ENCODE data around the gene ANGEL2. TPM values are rescaled to one million over a fixed set of nuclear protein-coding genes. Genes with fewer than 3 reads are reported as not detected.
"Not testable (repeated sequence)": the region's sequence is repeated elsewhere in the genome, so short reads cannot be mapped to it uniquely, and the experiment has no call there.

Gene ANGEL2
- total and polyA plus RNA-seq, 12 donors: 17.7 to 47.3 (median 27.6) TPM

- H3K4me1 ChIP-seq (replicated peaks in 1 of 2): no peaks in the 10 kb centered on the region
- WGBS, 4 donors: 79 to 89% (median 81%) methylated on average over 8 of the region's 8 CpGs
- H3K36me3 ChIP-seq (replicated peaks in 1 of 2): no peaks in the 10 kb centered on the region
- no peaks in the 10 kb centered on the region for H3K9me3 ChIP-seq (replicated peaks in 1 of 3)
- intact Hi-C loops (cut with DNase I): no loop called here
- no peak overlapping the region for H3K27ac ChIP-seq
- H3K4me3 ChIP-seq: no peak overlapping the region
- no peak for DNase-seq
- H3K27me3 ChIP-seq: peaks cover 13% of the 10 kb centered on the region
- no peak for TF ChIP-seq POLR2A (IDR thresholded peaks at IDR 0.05)
- peak in 5 of 6 experiments; percentile 20 to 49 (median 40) for TF ChIP-seq CTCF (IDR thresholded peaks at IDR 0.05)
These were observed 47.9 kb downstream of the ANGEL2 start for GRCh38 chr1:212967801-212968200.

- TF ChIP-seq CTCF (IDR thresholded peaks at IDR 0.05) (no peak), POLR2A (IDR thresholded peaks at IDR 0.05) (no peak)
- intact Hi-C loops (cut with DNase I): no loop called here
- DNase-seq: no peak
- Histone ChIP-seq H3K4me1 (replicated peaks in 1 of 2) (no peaks in the 10 kb centered on the region), H3K27ac (no peak overlapping the region), H3K9me3 (replicated peaks in 1 of 3) (no peaks in the 10 kb centered on the region), H3K27me3 (peaks cover 10% of the 10 kb centered on the region), H3K36me3 (replicated peaks in 1 of 2) (no peaks in the 10 kb centered on the region), H3K4me3 (no peak overlapping the region)
- WGBS, 4 donors: 75 to 89% (median 83%) methylated on average over 5 of the region's 5 CpGs
These were observed 49.1 kb downstream of the ANGEL2 start for GRCh38 chr1:212966616-212967015.

- WGBS, 4 donors: 96 to 100% (median 98%) methylated on average over 1 of the region's 1 CpG
- DNase-seq; H3K36me3 ChIP-seq (replicated peaks in 1 of 2); H3K4me1 ChIP-seq (replicated peaks in 1 of 2); intact Hi-C loops (cut with DNase I); H3K4me3 ChIP-seq; H3K27me3 ChIP-seq; H3K27ac ChIP-seq; H3K9me3 ChIP-seq (replicated peaks in 1 of 3): not testable (repeated sequence)
These were observed 50.7 kb downstream of the ANGEL2 start for GRCh38 chr1:212964993-212965392.

GRCh38 chr1:212964102-212964501 is 51.6 kb downstream of the ANGEL2 start:
- no peak for DNase-seq
- 90 to 100% (median 94%) methylated on average over 6 of the region's 6 CpGs for WGBS, 4 donors
- Histone ChIP-seq H3K9me3 (replicated peaks in 1 of 3) (no peaks in the 10 kb centered on the region), H3K27ac (no peak overlapping the region), H3K4me3 (no peak overlapping the region), H3K36me3 (replicated peaks in 1 of 2) (no peaks in the 10 kb centered on the region), H3K4me1 (replicated peaks in 1 of 2) (no peaks in the 10 kb centered on the region), H3K27me3 (peaks cover 2% of the 10 kb centered on the region)
- TF ChIP-seq POLR2A (IDR thresholded peaks at IDR 0.05) (no peak), CTCF (IDR thresholded peaks at IDR 0.05) (no peak)
- intact Hi-C loops (cut with DNase I): no loop called here

- Histone ChIP-seq H3K9me3 (replicated peaks in 1 of 3) (no peaks in the 10 kb centered on the region), H3K27ac (no peak overlapping the region), H3K4me1 (replicated peaks in 1 of 2) (no peaks in the 10 kb centered on the region), H3K4me3 (no peak overlapping the region), H3K36me3 (replicated peaks in 1 of 2) (no peaks in the 10 kb centered on the region), H3K27me3 (peaks cover 2% of the 10 kb centered on the region)
- 89 to 93% (median 92%) methylated on average over 5 of the region's 5 CpGs for WGBS, 4 donors
- intact Hi-C loops (cut with DNase I): no loop called here
- TF ChIP-seq POLR2A (IDR thresholded peaks at IDR 0.05) (no peak), CTCF (IDR thresholded peaks at IDR 0.05) (no peak)
- DNase-seq: no peak
These were observed 53.2 kb downstream of the ANGEL2 start for GRCh38 chr1:212962509-212962908.

Measured in adrenal gland (tissue), 12 donors.